K562 (cell line): Measurements from ENCODE around the gene TOP3A. TPM values are rescaled to one million over a fixed set of nuclear protein-coding genes. Genes with fewer than 3 reads are reported as not detected.

Experiments used
- ATAC-seq: fragments of 200-7000 bp; cut with Tn5 transposase; 3 replicates; pipeline ENCODE4 v1.9.1; 2020; ENCODE audit warnings: moderate library complexity
- BruUV-seq: library from RNA; stranded (reverse); fragments of 400-500 nt; replicated peaks from 2 replicates; lab custom pipeline; 2021; lab: Mats Ljungman, UMichigan
- CTCF ChIA-PET: fragments of 300-600 bp; formaldehyde crosslinking; extraction: SDS; loops from one replicate; lab custom pipeline; 2021; ENCODE audit warnings: low intra/inter-chr PET ratio; lab: Yijun Ruan, JAX
- POLR2A ChIA-PET: fragments of 300-600, 350-650 bp; sonication (Branson Sonifier 250); formaldehyde crosslinking; extraction: SDS; loops from one replicate; lab custom pipeline; 2021; ENCODE audit warnings: antibody characterized with exemption, inconsistent platforms; lab: Yijun Ruan, JAX
- DNase-seq, 4 experiments: peaks; one replicate each; pipeline versions ENCODE4 v3.0.0 to v3.0.0-alpha.2; 2011 to 2018; ENCODE audit warnings: low spot score in 3 of 4, mixed read lengths in 3 of 4; ENCODE audit errors: extremely low read depth in 1 of 4
- FAIRE-seq: peaks from 2 replicates; lab custom pipeline; 2011; peaks lifted over from hg19 to GRCh38; lab: Jason Lieb, UNC
- H2AFZ ChIP-seq: 2 replicates; pipeline ENCODE4 v1.6.0; 2011; ENCODE audit warnings: low read depth, low read length, control low read depth, inconsistent platforms
- H3K27ac ChIP-seq: fragments of 200-600 bp; 3 replicates; pipeline ENCODE4 v1.8.0; 2011; ENCODE audit warnings: low read depth, mild to moderate bottlenecking, control low read depth, inconsistent platforms, low read length, moderate library complexity, mixed read lengths; ENCODE audit errors: extremely low read depth
- H3K27me3 ChIP-seq, 2 experiments: fragments of 300-600 bp in 1 of 2; 2 replicates in 1 of 2; 3 replicates in 1 of 2; pipeline versions ENCODE4 v1.6.0 to v1.8.0; 2011; ENCODE audit warnings: inconsistent platforms in 2 of 2, low read length in 2 of 2, mild to moderate bottlenecking in 1 of 2, mixed read lengths in 1 of 2, moderate library complexity in 1 of 2; ENCODE audit not compliant: control insufficient read depth in 2 of 2, insufficient read depth in 2 of 2
- H3K36me3 ChIP-seq: fragments of 300-600 bp; 3 replicates; pipeline ENCODE4 v1.8.0; 2011; ENCODE audit warnings: mild to moderate bottlenecking, low read length, inconsistent platforms; ENCODE audit not compliant: control insufficient read depth, insufficient read depth
- H3K4me1 ChIP-seq, 2 experiments: fragments of 200-600 bp in 1 of 2; replicated peaks in 1 of 2; 2 replicates in 1 of 2; 3 replicates in 1 of 2; pipeline versions ENCODE4 v1.5.1 to v1.8.0; 2011; ENCODE audit warnings: inconsistent platforms in 2 of 2, low read length in 2 of 2, mild to moderate bottlenecking in 1 of 2, mixed read lengths in 1 of 2, moderate library complexity in 1 of 2; ENCODE audit not compliant: control insufficient read depth in 2 of 2, insufficient read depth in 2 of 2
- H3K4me2 ChIP-seq: 2 replicates; pipeline ENCODE4 v1.6.1; 2011; ENCODE audit warnings: low read length, control low read depth, inconsistent platforms, mixed read lengths; ENCODE audit not compliant: insufficient read depth
- H3K4me3 ChIP-seq: fragments of 200-600 bp; sonication (generic), shearing (Covaris generic); 2 replicates; pipeline ENCODE4 v1.5.1; 2016; ENCODE audit warnings: control low read depth, inconsistent platforms
- H3K79me2 ChIP-seq: fragments of 200-600 bp; 3 replicates; pipeline ENCODE4 v1.8.0; 2011; ENCODE audit warnings: low read length, inconsistent platforms; ENCODE audit not compliant: control insufficient read depth, insufficient read depth
- H3K9ac ChIP-seq, 2 experiments: 2 replicates each; pipeline versions ENCODE4 v1.6.0 to v1.6.1; 2011; ENCODE audit warnings: low read depth in 2 of 2, low read length in 2 of 2, control low read depth in 1 of 2, inconsistent platforms in 1 of 2, mild to moderate bottlenecking in 1 of 2, mixed read lengths in 1 of 2; ENCODE audit not compliant: insufficient read depth in 1 of 2
- H3K9me1 ChIP-seq: one replicate; pipeline ENCODE4 v1.6.0; 2011; ENCODE audit warnings: inconsistent platforms, mild to moderate bottlenecking, low read length, moderate library complexity; ENCODE audit not compliant: control insufficient read depth, insufficient read depth
- H3K9me3 ChIP-seq: replicated peaks from 2 replicates; pipeline ENCODE4 v1.5.1; 2011; ENCODE audit warnings: low read depth, low read length, inconsistent platforms; ENCODE audit not compliant: control insufficient read depth, insufficient read depth
- H4K20me1 ChIP-seq: replicated peaks from 2 replicates; pipeline ENCODE4 v1.6.1; 2011; ENCODE audit warnings: low read length, inconsistent platforms, mixed read lengths; ENCODE audit not compliant: control insufficient read depth, insufficient read depth
- ARNT ChIP-seq, 2 experiments: fragments of 450-650 bp; IDR thresholded peaks; 2 replicates each; pipeline ENCODE4 v1.6.1; 2016; ENCODE audit warnings: mild to moderate bottlenecking in 1 of 2
- BCOR ChIP-seq: fragments of 450-650 bp; IDR thresholded peaks from 2 replicates; pipeline ENCODE4 v1.6.1; 2016
- GABPB1 ChIP-seq: sonication (generic); formaldehyde crosslinking; IDR thresholded peaks from 2 replicates; pipeline ENCODE4 v1.8.0; 2022; ENCODE audit warnings: mild to moderate bottlenecking, missing genetic modification reagents
- KDM5B ChIP-seq: fragments of 200-600 bp; sonication (generic); IDR thresholded peaks from 2 replicates; pipeline ENCODE4 v1.6.1; 2012; ENCODE audit warnings: low read depth, mild to moderate bottlenecking, moderate library complexity, low read length, control low read depth, inconsistent platforms; ENCODE audit not compliant: insufficient replicate concordance
- PYGO2 ChIP-seq: fragments of 450-650 bp; IDR thresholded peaks from 2 replicates; pipeline ENCODE4 v1.6.1; 2016; ENCODE audit warnings: mild to moderate bottlenecking, missing genetic modification characterization, moderate library complexity, missing compliant biosample characterization
- WGBS: fragments of 100-300 bp; shearing (Covaris generic); methylation state at CpG from one replicate; pipeline ENCODE4 v1.1.6; 2016; ENCODE audit warnings: low coverage, mixed read lengths; ENCODE audit not compliant: insufficient coverage; ENCODE audit errors: missing lambda C conversion rate; 5-methylcytosine and 5-hydroxymethylcytosine counted together
- in situ Hi-C: fragments of 300-500 bp; cut with MboI; formaldehyde crosslinking; loops from 4 replicates; pipeline ENCODE4 v1.15.0; 2018; ENCODE audit warnings: inconsistent platforms, mixed read lengths
- intact Hi-C: fragments of 100-400 bp; cut with micrococcal nuclease; formaldehyde crosslinking; loops from 2 replicates; pipeline ENCODE4 v1.14.2; 2022
- polyA plus RNA-seq, 8 experiments: library from polyadenylated mRNA; depleted of rRNA in 4 of 8; stranded (reverse) in 5 of 8; unstranded in 3 of 8; fragments of >200 nt; fragmentation: Nextera tagmentation in 2 of 8; fragmentation: Illumina TruSeq in 1 of 8; extraction: Ambion mirVana in 2 of 8; extraction: Trizol in 1 of 8; gene quantifications; 2 replicates each; pipeline versions ENCODE4 v1.2.1 to v1.2.3, GENCODE V29; 2011 to 2014; ENCODE audit warnings: inconsistent platforms in 1 of 8, missing spikeins in 1 of 8
- total RNA-seq, 7 experiments: library from RNA; depleted of rRNA in 6 of 7; stranded (reverse); fragments of >200 nt in 6 of 7; fragmentation: Illumina TruSeq in 2 of 7; extraction: Trizol in 2 of 7; gene quantifications; 2 replicates each; pipeline versions ENCODE4 v1.2.1 to v1.2.3, GENCODE V29; 2011 to 2021; ENCODE audit warnings: low replicate concordance in 1 of 7
- TF ChIP-seq, protein P1 (sequence below): sonication (generic); formaldehyde crosslinking; IDR thresholded peaks from 2 replicates; pipeline ENCODE4 v1.8.0; 2022; ENCODE audit warnings: mild to moderate bottlenecking, low read depth, missing genetic modification reagents
- TF ChIP-seq, protein P2 (sequence below), 2 experiments: fragments of 150-350 bp in 1 of 2; IDR thresholded peaks; 2 replicates each; pipeline ENCODE4 v1.6.1; 2012 to 2016; ENCODE audit warnings: low read depth in 2 of 2, low read length in 2 of 2, mild to moderate bottlenecking in 1 of 2, moderate library complexity in 1 of 2

Gene TOP3A
- total and polyA plus RNA-seq, 9 of the 15 experiments (the other 6 are each of a cell fraction or from before 2014, with no cell fraction given): 5.2 to 49.7 (median 24.7) TPM

DNA sequence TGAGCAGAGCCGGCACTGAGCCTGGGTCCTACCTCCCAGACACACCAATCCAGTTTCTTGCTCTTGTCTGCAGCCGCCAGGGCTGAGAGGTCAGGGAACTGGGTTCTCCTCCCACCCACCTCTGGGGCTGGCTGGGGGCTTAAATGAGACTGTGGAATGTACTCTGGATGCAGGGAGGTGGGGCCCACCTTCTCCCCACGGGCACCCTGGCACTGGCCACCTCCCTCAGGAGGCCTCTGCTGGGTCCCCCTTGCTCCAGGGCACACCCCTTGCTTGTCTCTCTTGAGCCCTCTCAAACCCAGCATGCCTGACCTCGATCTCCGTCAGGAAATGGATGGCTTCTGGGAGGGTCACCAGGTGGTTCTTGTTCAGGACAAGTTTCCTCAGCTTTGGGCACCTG, 62.6 kb downstream of the TOP3A start (continued):
- TF ChIP-seq, protein P1, sequence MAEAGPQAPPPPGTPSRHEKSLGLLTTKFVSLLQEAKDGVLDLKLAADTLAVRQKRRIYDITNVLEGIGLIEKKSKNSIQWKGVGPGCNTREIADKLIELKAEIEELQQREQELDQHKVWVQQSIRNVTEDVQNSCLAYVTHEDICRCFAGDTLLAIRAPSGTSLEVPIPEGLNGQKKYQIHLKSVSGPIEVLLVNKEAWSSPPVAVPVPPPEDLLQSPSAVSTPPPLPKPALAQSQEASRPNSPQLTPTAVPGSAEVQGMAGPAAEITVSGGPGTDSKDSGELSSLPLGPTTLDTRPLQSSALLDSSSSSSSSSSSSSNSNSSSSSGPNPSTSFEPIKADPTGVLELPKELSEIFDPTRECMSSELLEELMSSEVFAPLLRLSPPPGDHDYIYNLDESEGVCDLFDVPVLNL: no peak
- TF ChIP-seq KDM5B (no peak), ARNT (IDR thresholded peaks at IDR 0.05) (no peak)
- TF ChIP-seq, protein P2, sequence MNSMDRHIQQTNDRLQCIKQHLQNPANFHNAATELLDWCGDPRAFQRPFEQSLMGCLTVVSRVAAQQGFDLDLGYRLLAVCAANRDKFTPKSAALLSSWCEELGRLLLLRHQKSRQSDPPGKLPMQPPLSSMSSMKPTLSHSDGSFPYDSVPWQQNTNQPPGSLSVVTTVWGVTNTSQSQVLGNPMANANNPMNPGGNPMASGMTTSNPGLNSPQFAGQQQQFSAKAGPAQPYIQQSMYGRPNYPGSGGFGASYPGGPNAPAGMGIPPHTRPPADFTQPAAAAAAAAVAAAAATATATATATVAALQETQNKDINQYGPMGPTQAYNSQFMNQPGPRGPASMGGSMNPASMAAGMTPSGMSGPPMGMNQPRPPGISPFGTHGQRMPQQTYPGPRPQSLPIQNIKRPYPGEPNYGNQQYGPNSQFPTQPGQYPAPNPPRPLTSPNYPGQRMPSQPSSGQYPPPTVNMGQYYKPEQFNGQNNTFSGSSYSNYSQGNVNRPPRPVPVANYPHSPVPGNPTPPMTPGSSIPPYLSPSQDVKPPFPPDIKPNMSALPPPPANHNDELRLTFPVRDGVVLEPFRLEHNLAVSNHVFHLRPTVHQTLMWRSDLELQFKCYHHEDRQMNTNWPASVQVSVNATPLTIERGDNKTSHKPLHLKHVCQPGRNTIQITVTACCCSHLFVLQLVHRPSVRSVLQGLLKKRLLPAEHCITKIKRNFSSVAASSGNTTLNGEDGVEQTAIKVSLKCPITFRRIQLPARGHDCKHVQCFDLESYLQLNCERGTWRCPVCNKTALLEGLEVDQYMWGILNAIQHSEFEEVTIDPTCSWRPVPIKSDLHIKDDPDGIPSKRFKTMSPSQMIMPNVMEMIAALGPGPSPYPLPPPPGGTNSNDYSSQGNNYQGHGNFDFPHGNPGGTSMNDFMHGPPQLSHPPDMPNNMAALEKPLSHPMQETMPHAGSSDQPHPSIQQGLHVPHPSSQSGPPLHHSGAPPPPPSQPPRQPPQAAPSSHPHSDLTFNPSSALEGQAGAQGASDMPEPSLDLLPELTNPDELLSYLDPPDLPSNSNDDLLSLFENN (IDR thresholded peaks at IDR 0.05; ENCODE audit: low read depth in 2 of 2, low read length in 2 of 2): no peak

DNA sequence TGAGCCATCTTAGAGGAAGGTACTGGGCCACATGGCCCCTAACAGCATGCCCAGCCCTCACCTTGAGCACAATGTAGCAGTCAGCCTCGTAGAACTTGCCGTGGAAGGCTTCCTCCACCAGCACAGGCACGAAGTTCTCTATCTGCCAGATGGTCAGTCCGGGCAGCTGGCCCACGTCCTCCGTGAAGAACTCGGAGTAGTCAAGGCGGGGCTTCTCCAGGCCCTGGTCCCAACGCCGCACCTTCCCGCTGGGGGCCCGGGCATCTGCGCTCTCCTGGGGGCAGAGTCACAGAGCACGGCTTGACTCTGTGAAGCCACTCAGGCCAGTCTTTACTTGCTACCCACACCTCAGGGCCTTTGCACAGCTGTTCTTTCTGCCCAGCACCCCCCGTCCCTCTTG, 63.6 kb downstream of the TOP3A start:
- 95% methylated on average over 7 of the region's 15 CpGs for WGBS
- Histone ChIP-seq H3K9ac (no peak overlapping the region), H3K9me3 (no peaks in the 10 kb centered on the region), H2AFZ (no peak overlapping the region), H3K4me1 (peaks cover 3 to 18% of the 10 kb centered on the region in 2 experiments; a peak in 4 of 5 replicates), H3K79me2 (no peaks in the 10 kb centered on the region), H4K20me1 (peaks cover 3% of the 10 kb centered on the region; the same call in 1 of the 2 replicates), H3K36me3 (peaks cover 69% of the 10 kb centered on the region; the same call in 2 of the 3 replicates), H3K27me3 (no peaks in the 10 kb centered on the region), H3K27ac (no peak overlapping the region), H3K9me1 (peaks cover 2% of the 10 kb centered on the region), H3K4me2 (no peak overlapping the region), H3K4me3 (no peak overlapping the region)
- ATAC-seq: no peak
- intact Hi-C loops (no loop called here), in situ Hi-C loops (no loop called here)
- no peak for DNase-seq
- FAIRE-seq: no peak
- BruUV-seq: no TSS peak
- TF ChIP-seq BCOR (no peak), GABPB1 (no peak), PYGO2 (tag) (no peak)
- ChIA-PET POLR2A (no interaction called here), CTCF (no interaction called here)
